Fibroblast of the aortic adventitia (primary cell): ENCODE data around the gene NBPF20. TPM values are rescaled to one million over a fixed set of nuclear protein-coding genes. Genes with fewer than 3 reads are reported as not detected.
A peak's percentile ranks its signal among the peaks of the same experiment; 100 is the strongest.
"Not testable (repeated sequence)": the region's sequence is repeated elsewhere in the genome, so short reads cannot be mapped to it uniquely, and the experiment has no call there.

ENCODE experiments used
- DNase-seq: peaks from one replicate; pipeline ENCODE4 v3.0.0-alpha.2; 2010; ENCODE audit warnings: low read depth
- H3K4me3 ChIP-seq: 2 replicates; pipeline ENCODE4 v1.5.1; 2011; ENCODE audit warnings: low read depth, mild to moderate bottlenecking, control low read depth, low read length, moderate library complexity
- total RNA-seq: library from RNA; depleted of rRNA; stranded (reverse); fragments of >200 nt; gene quantifications from 2 replicates; pipeline ENCODE4 v1.2.3, GENCODE V29; 2012; ENCODE audit warnings: low replicate concordance
- TF ChIP-seq, protein P1 (sequence below): IDR thresholded peaks from 2 replicates; pipeline ENCODE4 v1.5.1; 2011; ENCODE audit warnings: mild to moderate bottlenecking, low read length, control low read depth, inconsistent platforms; ENCODE audit not compliant: insufficient read depth

Gene NBPF20, protein sequence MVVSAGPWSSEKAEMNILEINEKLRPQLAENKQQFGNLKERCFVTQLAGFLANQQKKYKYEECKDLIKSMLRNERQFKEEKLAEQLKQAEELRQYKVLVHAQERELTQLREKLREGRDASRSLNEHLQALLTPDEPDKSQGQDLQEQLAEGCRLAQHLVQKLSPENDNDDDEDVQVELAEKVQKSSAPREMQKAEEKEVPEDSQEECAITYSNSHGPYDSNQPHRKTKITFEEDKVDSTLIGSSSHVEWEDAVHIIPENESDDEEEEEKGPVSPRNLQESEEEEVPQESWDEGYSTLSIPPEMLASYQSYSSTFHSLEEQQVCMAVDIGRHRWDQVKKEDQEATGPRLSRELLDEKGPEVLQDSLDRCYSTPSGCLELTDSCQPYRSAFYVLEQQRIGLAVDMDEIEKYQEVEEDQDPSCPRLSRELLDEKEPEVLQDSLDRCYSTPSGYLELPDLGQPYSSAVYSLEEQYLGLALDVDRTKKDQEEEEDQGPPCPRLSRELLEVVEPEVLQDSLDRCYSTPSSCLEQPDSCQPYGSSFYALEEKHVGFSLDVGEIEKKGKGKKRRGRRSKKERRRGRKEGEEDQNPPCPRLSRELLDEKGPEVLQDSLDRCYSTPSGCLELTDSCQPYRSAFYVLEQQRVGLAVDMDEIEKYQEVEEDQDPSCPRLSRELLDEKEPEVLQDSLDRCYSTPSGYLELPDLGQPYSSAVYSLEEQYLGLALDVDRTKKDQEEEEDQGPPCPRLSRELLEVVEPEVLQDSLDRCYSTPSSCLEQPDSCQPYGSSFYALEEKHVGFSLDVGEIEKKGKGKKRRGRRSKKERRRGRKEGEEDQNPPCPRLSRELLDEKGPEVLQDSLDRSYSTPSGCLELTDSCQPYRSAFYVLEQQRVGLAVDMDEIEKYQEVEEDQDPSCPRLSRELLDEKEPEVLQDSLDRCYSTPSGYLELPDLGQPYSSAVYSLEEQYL (N-terminal part only)
- total RNA-seq: 1.8 and 2.1 TPM in 2 replicates

DNA sequence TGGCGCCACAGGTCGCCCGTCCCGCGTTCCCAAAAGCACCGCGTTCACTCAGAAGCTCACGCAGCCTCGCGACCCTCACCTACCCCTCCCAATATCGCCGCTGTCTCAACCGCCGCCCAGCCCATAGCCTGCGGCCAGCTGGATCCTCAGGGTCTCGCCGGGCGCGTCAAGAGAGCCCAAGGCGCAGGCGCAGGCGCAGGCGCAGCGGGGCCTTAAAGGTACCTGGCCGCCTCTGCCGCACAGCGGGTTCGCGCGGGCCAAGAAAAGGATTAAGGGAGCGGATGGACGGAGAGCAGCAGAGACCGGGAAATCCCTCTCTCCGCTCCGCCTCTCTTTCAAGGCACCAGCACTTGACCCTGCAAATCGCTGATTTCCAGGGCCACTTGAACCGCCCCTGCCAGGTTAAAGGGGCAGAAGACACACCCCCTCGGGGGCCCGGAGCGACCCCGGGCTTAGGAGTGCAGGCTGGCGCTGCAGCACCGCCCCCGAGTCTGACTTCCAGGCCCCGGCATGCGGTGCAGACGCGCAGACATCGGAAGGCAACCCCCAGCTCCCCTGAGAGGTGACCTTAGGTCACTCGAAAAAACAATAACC lies at the start of gene NBPF20:
TSS of gene NBPF20 (minus strand) at position 168 of the 594 bp plus-strand sequence. CDS start 20,331 bp downstream, outside the sequence.
- peak within 1 kb of the TSS; percentile 71 for H3K4me3 ChIP-seq
- TF ChIP-seq, protein P1, sequence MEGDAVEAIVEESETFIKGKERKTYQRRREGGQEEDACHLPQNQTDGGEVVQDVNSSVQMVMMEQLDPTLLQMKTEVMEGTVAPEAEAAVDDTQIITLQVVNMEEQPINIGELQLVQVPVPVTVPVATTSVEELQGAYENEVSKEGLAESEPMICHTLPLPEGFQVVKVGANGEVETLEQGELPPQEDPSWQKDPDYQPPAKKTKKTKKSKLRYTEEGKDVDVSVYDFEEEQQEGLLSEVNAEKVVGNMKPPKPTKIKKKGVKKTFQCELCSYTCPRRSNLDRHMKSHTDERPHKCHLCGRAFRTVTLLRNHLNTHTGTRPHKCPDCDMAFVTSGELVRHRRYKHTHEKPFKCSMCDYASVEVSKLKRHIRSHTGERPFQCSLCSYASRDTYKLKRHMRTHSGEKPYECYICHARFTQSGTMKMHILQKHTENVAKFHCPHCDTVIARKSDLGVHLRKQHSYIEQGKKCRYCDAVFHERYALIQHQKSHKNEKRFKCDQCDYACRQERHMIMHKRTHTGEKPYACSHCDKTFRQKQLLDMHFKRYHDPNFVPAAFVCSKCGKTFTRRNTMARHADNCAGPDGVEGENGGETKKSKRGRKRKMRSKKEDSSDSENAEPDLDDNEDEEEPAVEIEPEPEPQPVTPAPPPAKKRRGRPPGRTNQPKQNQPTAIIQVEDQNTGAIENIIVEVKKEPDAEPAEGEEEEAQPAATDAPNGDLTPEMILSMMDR: no peak
- peak; percentile 55 for DNase-seq

DNA sequence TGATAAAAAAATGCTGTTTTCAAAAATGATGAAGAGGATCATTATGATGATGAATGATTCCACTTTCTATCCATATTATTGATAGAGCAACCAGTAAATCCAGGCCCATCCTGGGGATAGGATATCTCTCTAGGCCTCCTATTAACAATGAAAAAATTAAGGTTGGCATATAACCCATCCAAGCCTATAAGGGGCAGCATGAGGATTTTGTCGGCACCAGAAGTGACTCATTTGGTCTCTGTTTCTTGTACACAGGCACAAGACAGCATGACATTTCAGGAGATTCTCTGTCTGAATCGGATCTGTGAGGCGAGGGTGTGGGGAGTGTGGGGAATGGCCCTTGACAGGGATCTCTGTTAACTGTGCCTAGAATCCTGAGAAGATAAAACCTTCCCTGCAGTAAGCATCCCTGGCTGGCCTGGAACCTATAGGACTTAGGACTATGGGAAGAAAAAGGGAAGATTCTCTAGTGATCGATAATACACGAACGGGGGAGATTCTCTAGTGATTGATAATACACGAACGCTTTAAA lies 49.5 kb upstream of the NBPF20 start:
- H3K4me3 ChIP-seq, DNase-seq: not testable (repeated sequence)

DNA sequence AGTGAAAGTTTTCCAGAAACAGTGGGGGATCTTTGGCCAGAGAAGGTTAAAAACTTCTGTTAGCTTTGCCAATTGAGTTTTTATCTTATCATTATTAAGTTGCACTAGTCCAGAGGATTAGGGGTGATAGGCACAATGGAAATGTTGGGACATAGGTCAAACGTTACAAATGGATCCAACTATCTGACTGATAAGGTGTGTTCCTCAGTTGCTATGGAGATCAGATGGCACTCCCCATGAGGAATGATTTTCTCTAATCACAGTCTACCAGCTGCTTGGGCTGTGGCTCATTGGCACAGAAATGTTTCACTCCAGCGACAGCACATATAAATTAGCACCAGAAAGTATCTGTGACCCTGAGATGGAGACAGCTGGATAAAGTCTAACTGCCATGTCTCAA lies 47.3 kb upstream of the NBPF20 start:
- not testable (repeated sequence) for DNase-seq, H3K4me3 ChIP-seq

DNA sequence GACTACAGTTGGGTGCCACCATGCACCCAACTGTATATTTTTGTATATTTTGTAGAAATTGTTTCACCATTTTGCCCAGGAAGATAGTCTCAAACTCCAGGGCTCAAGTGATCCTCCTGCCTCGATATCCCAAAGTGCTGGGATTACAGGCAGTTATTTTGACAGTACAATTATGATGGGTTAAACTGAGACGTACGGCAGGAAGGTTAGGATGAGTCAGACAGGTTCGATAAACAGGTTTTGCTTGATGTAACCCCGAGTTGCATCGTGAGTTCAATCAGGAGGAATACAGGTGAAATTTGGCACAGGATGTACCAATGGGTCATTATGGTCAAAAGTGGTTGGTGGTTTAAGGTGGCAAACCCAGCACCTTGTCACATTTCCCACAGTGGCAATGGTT lies 46.0 kb upstream of the NBPF20 start:
- not testable (repeated sequence) for H3K4me3 ChIP-seq, DNase-seq

DNA sequence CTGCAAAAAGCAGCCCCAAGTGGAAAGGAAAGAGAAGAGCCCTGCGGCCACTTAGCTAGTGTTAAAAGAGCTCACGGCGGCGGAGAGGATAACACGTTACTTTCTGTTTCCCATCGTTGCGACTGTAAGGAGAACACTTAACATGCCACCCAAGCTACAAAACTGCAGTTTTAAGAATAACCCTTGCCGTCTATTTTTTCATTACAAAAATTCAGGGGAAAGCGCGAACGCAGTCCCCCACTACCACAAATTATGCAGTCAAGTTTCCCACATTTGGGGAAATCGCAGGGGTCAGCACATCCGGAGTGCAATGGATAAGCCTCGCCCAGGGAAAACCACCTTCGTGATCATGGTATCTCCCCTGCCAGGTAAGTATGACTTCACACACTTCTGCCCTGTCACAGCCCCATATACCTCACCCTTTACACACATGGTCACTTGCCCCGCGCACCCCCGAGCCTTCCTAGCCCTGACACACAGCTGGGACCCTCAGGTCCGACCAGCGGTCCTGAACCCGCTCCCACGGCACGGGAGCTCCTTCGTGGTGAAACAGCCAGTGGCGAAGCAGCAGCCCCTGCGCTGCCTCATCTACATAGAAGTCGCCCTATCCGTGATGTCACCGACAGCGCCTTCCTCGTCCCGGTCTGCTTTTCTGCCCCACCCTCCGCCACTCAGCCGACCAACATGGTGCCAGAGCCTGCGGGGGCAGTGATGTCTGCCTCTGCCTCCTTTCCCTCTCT lies 40.2 kb upstream of the NBPF20 start:
- peak overlapping the region; percentile 59 for H3K4me3 ChIP-seq
- peak; percentile 82 for DNase-seq

DNA sequence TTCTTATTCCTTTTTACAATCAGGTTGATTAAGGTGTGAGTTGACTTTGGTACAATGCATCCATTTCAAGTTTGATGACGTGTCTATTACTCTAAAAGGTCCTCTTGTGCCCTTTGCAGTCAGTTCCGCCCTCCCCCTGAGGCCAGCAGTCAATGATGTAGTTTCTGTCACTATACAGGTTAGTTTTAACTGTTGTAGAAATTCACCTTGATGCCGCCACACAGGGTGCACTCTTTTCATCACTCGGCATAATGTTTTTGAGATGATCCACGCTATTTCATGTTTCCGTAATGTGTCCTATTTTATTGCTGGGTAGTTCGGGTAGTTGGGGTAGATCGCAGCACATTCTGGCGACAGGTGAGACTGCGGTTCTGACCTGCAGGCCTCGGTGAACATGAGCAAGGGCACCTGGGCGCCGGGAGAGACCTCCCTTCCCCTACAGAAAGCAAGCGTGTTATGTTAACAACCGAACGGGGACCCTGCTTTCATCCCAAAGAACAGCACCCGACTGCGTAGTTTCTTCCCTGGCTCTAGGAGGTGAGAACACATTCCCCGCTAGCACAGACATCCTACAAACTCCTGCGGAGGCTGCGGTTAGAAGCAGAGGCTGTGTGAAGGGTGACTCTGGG lies 39.4 kb upstream of the NBPF20 start:
- H3K4me3 ChIP-seq, DNase-seq: not testable (repeated sequence)

DNA sequence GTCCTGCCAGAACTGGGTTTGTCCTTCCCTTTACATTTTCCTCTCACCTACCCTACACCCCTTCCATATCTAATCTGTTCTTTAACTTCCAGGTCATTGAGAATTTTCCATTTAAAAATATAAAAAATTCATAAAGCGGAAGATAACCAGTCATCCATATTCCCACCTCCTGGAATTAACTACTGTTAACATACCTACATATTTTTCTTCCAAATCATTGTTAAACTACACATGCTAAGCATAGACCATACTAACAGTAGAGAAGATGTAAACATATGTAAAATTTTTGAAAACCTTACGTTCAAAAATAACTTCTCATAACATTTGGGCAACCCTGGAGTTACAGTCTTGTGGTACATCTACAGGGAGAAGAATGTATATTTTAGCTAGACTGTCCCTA lies 38.6 kb upstream of the NBPF20 start:
- DNase-seq, H3K4me3 ChIP-seq: not testable (repeated sequence)

DNA sequence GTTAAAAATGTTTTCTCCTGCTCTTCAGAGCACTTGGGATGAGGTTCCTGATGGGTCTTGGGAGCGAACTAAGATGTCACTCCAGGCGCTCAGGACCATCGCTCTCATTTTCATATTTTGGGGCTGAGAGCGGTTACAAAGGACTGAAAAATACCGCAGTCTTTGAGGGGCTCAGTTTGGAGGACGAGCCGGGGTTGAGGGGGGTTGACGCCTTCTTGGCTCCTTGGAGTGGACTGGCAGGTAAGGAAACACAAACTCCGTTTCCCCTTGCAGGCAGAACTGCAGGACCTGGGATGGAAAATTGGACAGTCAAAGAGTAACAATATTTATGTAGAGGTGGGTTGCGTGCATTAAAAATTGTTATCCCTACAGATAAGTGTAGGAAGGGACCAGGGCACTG lies 35.3 kb upstream of the NBPF20 start:
- H3K4me3 ChIP-seq: not testable (repeated sequence)

DNA sequence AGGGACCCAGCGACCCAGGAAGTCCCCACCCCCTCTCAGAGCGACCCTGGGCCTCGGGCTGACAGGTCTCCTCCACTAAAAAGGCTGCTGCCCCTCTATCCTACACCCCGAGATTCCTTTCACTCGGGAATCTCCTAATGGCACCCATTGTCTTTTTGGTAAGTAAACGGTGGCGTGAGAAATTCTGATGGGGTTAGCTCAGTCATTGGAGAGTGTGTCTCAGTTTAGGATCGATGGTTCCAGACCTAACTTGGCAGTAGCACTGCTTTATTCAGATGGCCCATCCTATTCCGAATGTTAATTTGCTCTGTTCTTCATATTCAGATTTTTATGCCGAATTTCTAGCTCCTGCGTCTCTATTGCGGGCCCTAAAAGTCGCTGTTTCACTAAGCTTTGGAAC lies 34.6 kb upstream of the NBPF20 start:
- not testable (repeated sequence) for DNase-seq, H3K4me3 ChIP-seq

More for the DNA sequence above, 35.3 kb upstream of the NBPF20 start:
- not testable (repeated sequence) for DNase-seq

DNA sequence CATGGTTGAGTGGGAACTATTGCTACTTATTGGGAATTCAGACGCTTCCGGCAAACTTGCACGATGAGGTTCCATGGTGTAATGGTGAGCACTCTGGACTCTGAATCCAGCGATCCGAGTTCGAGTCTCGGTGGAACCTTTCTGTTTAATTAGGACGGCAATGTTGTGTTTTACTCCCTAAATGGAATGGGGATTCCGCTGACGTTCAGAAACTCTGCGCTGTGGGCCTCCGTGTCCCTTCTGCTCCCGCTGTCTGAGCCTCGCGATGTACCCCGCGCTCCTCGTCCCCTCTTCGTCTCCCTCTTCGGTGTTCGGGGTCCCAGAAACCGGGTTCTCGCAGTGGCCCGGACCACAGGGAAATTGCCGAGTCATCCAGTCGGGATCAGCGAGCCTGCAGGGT lies 34.2 kb upstream of the NBPF20 start:
- not testable (repeated sequence) for H3K4me3 ChIP-seq, DNase-seq

DNA sequence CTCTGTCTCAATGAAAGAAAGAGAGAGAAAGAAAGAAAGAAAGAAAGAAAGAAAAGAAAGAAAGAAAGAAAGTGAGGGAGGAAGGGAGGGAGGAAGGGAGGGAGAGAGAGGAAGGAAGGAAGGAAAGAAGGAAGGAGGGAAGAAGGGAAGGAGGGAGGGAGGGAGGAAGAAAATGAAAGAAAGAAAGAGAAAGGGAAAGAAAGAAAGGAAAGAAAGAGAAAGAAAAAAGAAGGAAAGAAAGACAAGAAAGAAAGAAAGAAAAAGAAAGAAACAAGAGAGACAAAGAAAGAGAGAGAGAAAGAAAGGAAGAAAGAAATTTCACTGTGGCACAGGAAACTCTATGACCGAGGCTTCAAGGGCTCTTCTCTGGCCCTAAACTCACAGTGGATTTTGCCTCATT lies 33.7 kb upstream of the NBPF20 start:
- DNase-seq, H3K4me3 ChIP-seq: not testable (repeated sequence)

DNA sequence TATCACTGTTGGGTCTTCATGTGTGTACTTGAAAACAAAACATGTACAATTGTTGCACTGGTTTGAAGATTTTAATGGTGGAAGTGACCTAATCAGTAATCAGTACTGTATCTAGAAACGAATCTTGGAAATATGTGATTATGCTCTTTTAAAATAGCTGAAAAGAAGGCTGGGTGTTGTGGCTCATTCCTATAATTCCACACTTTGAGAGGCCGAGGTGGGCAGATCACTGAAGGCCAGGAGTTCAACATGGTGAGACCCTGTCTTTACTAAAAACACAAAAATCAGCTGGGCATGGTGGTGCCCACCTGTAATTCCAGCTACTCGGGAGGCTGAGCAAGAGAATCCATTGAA lies 29.4 kb upstream of the NBPF20 start:
- not testable (repeated sequence) for DNase-seq, H3K4me3 ChIP-seq

DNA sequence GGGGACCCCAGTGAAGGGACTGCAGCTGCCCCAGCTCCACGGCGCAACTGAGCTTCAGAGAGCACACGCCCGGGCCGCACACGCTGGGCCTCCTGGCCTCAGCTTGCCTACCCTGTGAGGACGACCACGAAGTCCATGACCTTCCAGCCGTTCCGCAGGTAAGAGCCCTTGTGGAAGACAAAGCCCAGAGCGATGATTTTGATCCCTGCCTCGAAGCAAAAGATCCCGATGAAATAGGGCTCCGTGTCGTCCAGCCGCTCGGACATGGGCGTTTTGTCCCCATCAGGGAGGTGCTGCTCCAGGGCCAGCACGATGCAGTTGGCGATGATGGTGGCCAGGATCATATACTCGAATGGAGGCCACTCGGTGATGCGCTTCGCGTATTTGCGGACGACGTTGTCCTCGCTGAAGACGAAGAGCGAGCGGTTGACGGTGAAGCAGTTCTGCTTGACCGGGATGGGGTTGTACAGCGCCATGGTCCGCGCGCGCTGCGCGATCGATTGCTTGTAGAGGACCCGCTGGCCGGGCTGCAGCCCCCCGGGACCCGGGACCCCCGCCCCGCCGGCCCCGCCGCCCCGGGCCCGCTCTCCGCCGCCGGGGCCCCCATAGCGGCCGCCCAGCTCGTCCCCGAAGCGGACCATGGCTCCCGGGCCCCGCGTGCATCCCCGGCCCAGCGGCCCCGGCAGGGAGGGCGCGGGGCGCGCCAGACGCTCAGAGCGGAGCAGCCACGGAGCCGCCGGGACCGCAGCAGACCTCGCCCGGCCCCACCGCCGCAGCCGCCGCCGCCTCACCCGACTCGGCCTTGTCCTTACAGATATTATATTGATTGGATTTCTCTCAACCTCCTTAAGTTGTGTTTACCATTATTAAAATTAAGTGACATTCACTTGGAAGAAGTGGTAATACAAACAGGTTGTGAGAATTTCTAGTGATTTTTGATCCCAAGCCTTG lies 28.7 kb upstream of the NBPF20 start:
- DNase-seq, H3K4me3 ChIP-seq: not testable (repeated sequence)

DNA sequence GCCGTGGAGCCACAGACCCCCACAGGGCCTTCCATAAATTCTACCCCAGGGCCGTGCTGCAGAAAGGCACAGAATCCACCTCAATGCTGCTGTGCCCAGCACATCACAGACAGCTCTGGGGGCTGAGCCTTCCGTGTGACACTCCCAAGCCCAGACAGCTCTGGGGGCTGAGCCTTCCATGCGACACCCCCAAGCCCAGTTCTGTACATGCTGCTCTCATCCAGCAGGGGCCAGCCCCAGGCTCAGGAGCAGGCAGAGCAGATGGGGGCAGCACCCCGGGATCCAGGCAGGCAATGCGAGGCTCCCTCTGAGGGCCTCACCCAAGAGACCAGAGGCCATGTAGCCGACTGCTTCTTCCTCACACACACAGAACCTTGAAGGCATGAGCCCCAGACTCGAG lies 27.1 kb upstream of the NBPF20 start:
- DNase-seq, H3K4me3 ChIP-seq: not testable (repeated sequence)

DNA sequence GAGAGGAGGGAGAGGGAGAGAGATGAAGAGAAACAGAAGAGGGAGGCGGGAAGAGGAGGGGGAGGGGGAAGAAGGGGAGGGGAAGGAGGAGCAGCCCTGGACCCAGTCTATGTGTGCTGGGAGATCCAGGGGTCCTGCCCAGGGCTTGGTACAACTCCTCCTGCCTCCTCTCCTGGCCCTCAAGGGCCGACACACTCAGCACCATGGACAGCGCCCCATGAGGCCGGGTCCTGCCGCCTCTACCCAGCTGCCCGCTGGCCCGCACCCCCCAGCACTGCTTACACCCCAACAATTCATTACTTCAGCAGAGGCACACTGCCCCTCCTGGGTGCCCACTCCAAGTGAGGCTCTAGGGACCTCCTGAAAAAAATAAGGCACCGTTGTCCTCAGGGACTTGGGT lies 26.5 kb upstream of the NBPF20 start:
- not testable (repeated sequence) for DNase-seq, H3K4me3 ChIP-seq
